Lower leg skin (tissue), 4 donors: ENCODE measurements around the gene MOCS2. TPM values are rescaled to one million over a fixed set of nuclear protein-coding genes. Genes with fewer than 3 reads are reported as not detected.

Source experiments
- DNase-seq, 2 donors: peaks; one replicate each; pipeline ENCODE4 v3.0.0-alpha.2; 2019; ENCODE audit warnings: low spot score in 2 of 2
- H3K4me3 ChIP-seq: fragments of 200-600 bp; sonication (generic); 2 replicates; pipeline ENCODE4 v1.5.1; 2017; ENCODE audit warnings: mild to moderate bottlenecking, low read depth; ENCODE audit not compliant: poor library complexity, severe bottlenecking
- POLR2A ChIP-seq, 2 donors: fragments of 450-650 bp; IDR thresholded peaks; one replicate each; pipeline ENCODE4 v1.6.1; 2016 to 2017; ENCODE audit warnings: antibody characterized with exemption in 2 of 2, mild to moderate bottlenecking in 1 of 2, moderate library complexity in 1 of 2
- WGBS, 2 donors: methylation state at CpG; one replicate each; pipeline ENCODE4 v1.1.5; 2018; 5-methylcytosine and 5-hydroxymethylcytosine counted together
- intact Hi-C: fragments of 100-400 bp; cut with DNase I; formaldehyde crosslinking; loops from one replicate; pipeline ENCODE4 v1.15.0; 2023; ENCODE audit warnings: low total_unique reads
- total RNA-seq, 4 donors: library from RNA; depleted of rRNA; stranded (reverse); fragments of >200 nt; gene quantifications; one replicate each; pipeline ENCODE4 v1.1.0, GENCODE V29; 2016
- TF ChIP-seq, protein P1 (sequence below), 3 donors: fragments of 450-650 bp; IDR thresholded peaks; one replicate each; pipeline ENCODE4 v1.5.1; 2016; ENCODE audit warnings: antibody characterized with exemption in 3 of 3, mild to moderate bottlenecking in 3 of 3, moderate library complexity in 2 of 3

Gene MOCS2
- total RNA-seq, 4 donors from 2014 or later: 12.1 to 23.3 (median 17.6) TPM

DNA sequence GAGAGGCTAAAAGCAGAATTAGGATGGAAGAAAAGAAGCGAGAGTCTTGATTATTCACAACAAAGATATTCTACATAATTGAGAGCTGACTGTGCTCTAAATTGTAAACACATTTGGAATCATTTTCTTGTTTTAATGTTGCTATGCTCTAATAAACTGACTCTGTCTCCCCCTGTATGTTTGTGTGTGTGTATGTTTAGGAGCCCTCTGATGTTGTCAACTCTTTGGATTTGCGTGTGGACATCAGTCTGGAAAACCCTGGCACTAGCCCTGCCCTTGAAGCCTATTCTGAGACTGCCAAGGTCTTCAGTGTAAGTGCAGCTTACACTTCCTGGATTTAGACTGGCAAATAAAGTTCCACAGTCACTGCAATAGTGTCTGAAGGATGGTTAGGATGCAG, 37.8 kb downstream of the MOCS2 start:
- DNase-seq: no peak
- H3K4me3 ChIP-seq: no peak overlapping the region
- intact Hi-C loops: no loop called here
- WGBS, 2 donors: 54 to 61% methylated on average over 2 of the region's 2 CpGs
- TF ChIP-seq, protein P1, sequence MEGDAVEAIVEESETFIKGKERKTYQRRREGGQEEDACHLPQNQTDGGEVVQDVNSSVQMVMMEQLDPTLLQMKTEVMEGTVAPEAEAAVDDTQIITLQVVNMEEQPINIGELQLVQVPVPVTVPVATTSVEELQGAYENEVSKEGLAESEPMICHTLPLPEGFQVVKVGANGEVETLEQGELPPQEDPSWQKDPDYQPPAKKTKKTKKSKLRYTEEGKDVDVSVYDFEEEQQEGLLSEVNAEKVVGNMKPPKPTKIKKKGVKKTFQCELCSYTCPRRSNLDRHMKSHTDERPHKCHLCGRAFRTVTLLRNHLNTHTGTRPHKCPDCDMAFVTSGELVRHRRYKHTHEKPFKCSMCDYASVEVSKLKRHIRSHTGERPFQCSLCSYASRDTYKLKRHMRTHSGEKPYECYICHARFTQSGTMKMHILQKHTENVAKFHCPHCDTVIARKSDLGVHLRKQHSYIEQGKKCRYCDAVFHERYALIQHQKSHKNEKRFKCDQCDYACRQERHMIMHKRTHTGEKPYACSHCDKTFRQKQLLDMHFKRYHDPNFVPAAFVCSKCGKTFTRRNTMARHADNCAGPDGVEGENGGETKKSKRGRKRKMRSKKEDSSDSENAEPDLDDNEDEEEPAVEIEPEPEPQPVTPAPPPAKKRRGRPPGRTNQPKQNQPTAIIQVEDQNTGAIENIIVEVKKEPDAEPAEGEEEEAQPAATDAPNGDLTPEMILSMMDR (IDR thresholded peaks at IDR 0.05): no peak
- TF ChIP-seq POLR2A (IDR thresholded peaks at IDR 0.05): no peak

DNA sequence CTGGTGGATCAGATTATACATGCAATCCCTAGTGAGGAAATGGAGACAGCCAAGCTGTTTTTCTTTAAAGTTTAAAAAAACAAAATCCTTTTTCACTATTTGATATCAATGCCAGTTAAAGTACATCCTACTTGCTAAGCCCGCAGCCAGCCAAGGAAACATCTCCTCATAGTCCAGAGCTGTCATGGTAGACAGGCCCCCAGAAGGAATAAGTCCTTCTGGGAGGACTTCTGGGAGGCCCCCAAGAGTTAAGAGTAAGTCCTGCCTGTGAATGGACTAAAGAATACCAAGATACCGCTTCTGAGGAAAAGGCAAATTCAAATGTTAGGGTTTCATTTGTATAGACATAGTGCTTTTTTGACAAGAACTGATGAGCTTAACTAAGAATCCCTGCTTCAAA, 38.3 kb downstream of the MOCS2 start:
- no peak overlapping the region for H3K4me3 ChIP-seq
- intact Hi-C loops: no loop called here
- no peak for DNase-seq
- whole genome bisulfite sequencing, 2 donors: 72 to 78% methylated on average over 2 of the region's 2 CpGs
- TF ChIP-seq, protein P1 (IDR thresholded peaks at IDR 0.05): no peak
- no peak for TF ChIP-seq POLR2A (IDR thresholded peaks at IDR 0.05)

DNA sequence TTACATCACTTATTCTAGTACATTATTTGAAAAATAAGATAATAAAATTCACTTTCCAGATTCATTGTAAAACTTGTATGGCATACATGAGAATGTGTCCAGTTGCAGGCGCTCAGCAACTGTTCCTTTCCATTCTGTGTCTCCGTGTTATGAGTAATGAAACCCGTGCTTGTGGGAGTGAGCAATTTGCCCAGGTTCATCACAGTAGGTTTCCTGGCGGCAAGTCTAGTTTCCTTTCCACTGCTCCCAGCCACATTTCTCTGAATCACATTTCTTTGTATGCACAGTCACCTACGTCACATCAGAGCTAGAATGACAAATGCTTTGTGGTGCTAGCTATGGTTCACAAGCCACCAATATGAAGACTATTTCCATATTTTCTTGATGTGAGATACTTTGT, 39.9 kb downstream of the MOCS2 start:
- WGBS, 2 donors: 82 to 90% methylated on average over 5 of the region's 5 CpGs
- H3K4me3 ChIP-seq: no peak overlapping the region
- TF ChIP-seq, protein P1 (IDR thresholded peaks at IDR 0.05): no peak
- no peak for TF ChIP-seq POLR2A (IDR thresholded peaks at IDR 0.05)
- no peak for DNase-seq
- intact Hi-C loops: no loop called here

DNA sequence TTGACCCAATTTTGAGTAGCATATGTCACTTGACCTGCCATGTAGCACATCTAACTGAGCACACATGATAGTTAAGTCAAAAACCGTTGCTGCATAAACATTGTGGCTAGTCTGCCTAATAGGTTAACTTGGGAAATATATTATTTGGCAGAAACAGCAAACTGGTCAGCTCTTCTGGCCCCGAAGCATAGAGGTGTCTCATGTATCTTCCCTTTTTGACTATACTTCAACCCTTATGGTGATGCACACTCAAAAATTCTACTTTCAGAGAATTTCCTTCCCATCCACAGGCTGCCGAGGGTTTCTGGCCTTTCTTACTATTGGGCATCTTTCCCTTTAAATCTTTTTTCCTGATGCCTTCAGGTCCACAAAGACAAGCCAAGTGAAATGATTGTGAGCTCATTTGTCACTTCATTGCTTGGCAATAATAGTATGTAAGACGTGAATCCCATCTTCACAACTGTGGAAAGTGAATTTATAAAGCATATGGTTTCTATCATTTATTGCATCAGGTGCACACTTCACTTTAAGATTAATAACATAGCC, 41.2 kb downstream of the MOCS2 start:
- WGBS, 2 donors: 72 to 73% methylated on average over 4 of the region's 4 CpGs
- TF ChIP-seq POLR2A (IDR thresholded peaks at IDR 0.05): no peak
- TF ChIP-seq, protein P1 (IDR thresholded peaks at IDR 0.05): no peak

DNA sequence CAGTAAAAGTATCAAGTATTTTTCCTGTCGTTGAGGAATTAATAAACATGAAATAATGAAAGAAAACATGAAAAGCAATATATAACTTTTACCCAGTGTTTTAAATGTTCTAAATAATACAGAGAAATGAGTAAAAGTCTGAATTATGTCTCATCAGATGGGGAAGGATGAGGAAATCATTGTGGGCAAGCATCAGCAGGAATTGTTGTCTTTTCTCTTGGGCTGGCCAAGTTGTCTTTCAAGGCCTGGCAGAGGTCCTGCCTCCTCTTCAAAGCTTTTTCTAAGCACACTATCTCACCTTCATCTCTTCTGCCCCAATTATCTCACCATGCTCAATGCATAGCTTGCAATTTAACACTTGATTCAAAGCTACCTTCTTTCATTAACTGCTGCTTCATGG, 41.9 kb downstream of the MOCS2 start:
- no peak for DNase-seq
- TF ChIP-seq POLR2A (IDR thresholded peaks at IDR 0.05): no peak
- TF ChIP-seq, protein P1 (IDR thresholded peaks at IDR 0.05): no peak
- WGBS, 2 donors: 0 to 43% methylated on average over 1 of the region's 1 CpG
- no peak overlapping the region for H3K4me3 ChIP-seq
- intact Hi-C loops: no loop called here

More for the DNA sequence above, 41.2 kb downstream of the MOCS2 start:
- DNase-seq: no peak
- H3K4me3 ChIP-seq: no peak overlapping the region
- intact Hi-C loops: no loop called here

DNA sequence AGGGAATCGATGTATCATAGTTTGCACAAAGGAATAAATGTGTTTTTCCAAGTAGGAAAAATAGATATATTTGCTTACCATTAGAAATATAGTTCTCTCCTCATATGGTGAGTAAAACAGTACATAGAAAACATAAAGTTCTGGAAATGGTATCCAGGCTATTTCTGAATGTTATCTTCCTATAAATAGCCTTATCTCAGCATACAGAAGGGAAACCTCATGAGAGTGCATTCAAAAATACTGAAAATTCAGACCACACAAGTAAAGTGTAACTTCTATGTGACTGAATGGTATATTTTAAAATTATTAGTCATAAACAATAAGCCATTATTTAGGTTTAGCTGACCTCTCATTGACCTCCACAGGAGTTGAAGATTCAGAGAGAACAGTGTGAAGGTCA, 43.5 kb downstream of the MOCS2 start:
- 91 to 92% methylated on average over 1 of the region's 1 CpG for WGBS, 2 donors
- intact Hi-C loops: no loop called here
- TF ChIP-seq, protein P1 (IDR thresholded peaks at IDR 0.05): no peak
- TF ChIP-seq POLR2A (IDR thresholded peaks at IDR 0.05): no peak
- no peak overlapping the region for H3K4me3 ChIP-seq
- DNase-seq: no peak
